Fibroblast of lung (primary cell): ENCODE data around the gene FBXW5.

Experiments
- CTCF ChIP-seq, 2 donors: IDR thresholded peaks in 1 of 2; conservative IDR thresholded peaks in 1 of 2; 1 replicate in 1 of 2; 2 replicates in 1 of 2; pipeline ENCODE4 v1.5.1; 2011 to 2012; ENCODE audit warnings: low read length in 2 of 2, control low read depth in 1 of 2, inconsistent platforms in 1 of 2, low read depth in 1 of 2, mild to moderate bottlenecking in 1 of 2
- EZH2 ChIP-seq: IDR thresholded peaks from 2 replicates; pipeline ENCODE4 v1.5.1; 2012; ENCODE audit warnings: low read length, control low read depth, mild to moderate bottlenecking; ENCODE audit errors: missing control alignments

GRCh38 chr9:136965771-136966484 is 21.4 kb upstream of the FBXW5 start:
- no peak for TF ChIP-seq CTCF (conservative IDR thresholded peaks at IDR 0.05 in 1 of 2, IDR thresholded peaks at IDR 0.05 in 1 of 2; ENCODE audit: low read depth in 1 of 2, low read length in 2 of 2)
- no peak for TF ChIP-seq EZH2
